ENCODE results near the gene LPP. TPM values are rescaled to one million over a fixed set of nuclear protein-coding genes. Genes with fewer than 3 reads are reported as not detected.

The LPP gene
- total RNA-seq, 1 experiment from 2014 or later = 54.0 TPM

GRCh38 chr3:188220988-188221818 is 67.2 kb downstream of the LPP start:
- CTCF ChIA-PET = no interaction called here
- H3K27me3 ChIP-seq (ENCODE audit: insufficient read depth, low read length) = no peaks in the 10 kb centered on the region
- no peaks in the 10 kb centered on the region for H3K4me1 ChIP-seq (ENCODE audit: control insufficient read depth in 1 of 2, insufficient read depth in 2 of 2, low read length in 2 of 2)
- no peaks in the 10 kb centered on the region for H3K9me3 ChIP-seq (ENCODE audit: control insufficient read depth in 1 of 2, insufficient read depth in 1 of 2, low read depth in 1 of 2, low read length in 2 of 2)
- H3K36me3 ChIP-seq (ENCODE audit: control insufficient read depth in 1 of 2, insufficient read depth in 2 of 2, low read length in 2 of 2) = no peaks in the 10 kb centered on the region
- POLR2A ChIA-PET = no interaction called here
- H3K9me2 ChIP-seq (ENCODE audit: insufficient read depth) = no peaks in the 10 kb centered on the region
- DNase-seq (ENCODE audit: low read depth, low spot score) (no peak), ATAC-seq (no peak)
- H3K27ac ChIP-seq (ENCODE audit: low read depth, low read length) = no peak overlapping the region
- no peak overlapping the region for H3K4me3 ChIP-seq (replicated peaks in 1 of 2; ENCODE audit: low read depth in 1 of 2, low read length in 2 of 2)
- H3K79me2 ChIP-seq (ENCODE audit: insufficient read depth, low read length) = no peaks in the 10 kb centered on the region; the same call in 1 of the 2 replicates
- TF ChIP-seq JUND (IDR thresholded peaks at IDR 0.05) (no peak), CEBPB (IDR thresholded peaks at IDR 0.05; ENCODE audit: low read depth) (no peak), ELF1 (IDR thresholded peaks at IDR 0.05; ENCODE audit: borderline replicate concordance, low read depth) (no peak), RAD21 (IDR thresholded peaks at IDR 0.05; ENCODE audit: low read depth) (no peak), SIN3A (IDR thresholded peaks at IDR 0.05; ENCODE audit: low read depth) (no peak), EZH2phosphoT487 (IDR thresholded peaks at IDR 0.05; ENCODE audit: borderline replicate concordance) (no peak), SP1 (IDR thresholded peaks at IDR 0.05; ENCODE audit: low read depth) (no peak), CBX3 (IDR thresholded peaks at IDR 0.05; ENCODE audit: low read depth) (no peak), ZBTB33 (IDR thresholded peaks at IDR 0.05; ENCODE audit: extremely low read depth, insufficient replicate concordance, low read length) (no peak), ATF3 (IDR thresholded peaks at IDR 0.05) (no peak), POLR2A (IDR thresholded peaks at IDR 0.05; ENCODE audit: borderline replicate concordance, extremely low read depth, insufficient read depth, insufficient read length) (no peak), EGR1 (IDR thresholded peaks at IDR 0.05; ENCODE audit: low read depth) (no peak), POLR2AphosphoS5 (IDR thresholded peaks at IDR 0.05; ENCODE audit: low read depth, low read length) (no peak), ZFX (IDR thresholded peaks at IDR 0.05) (no peak), TCF7L2 (IDR thresholded peaks at IDR 0.05; ENCODE audit: borderline replicate concordance, extremely low read depth, insufficient read depth, insufficient read length) (no peak), EZH2 (IDR thresholded peaks at IDR 0.05) (no peak)
- TF ChIP-seq, protein P1, sequence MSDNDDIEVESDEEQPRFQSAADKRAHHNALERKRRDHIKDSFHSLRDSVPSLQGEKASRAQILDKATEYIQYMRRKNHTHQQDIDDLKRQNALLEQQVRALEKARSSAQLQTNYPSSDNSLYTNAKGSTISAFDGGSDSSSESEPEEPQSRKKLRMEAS (IDR thresholded peaks at IDR 0.05) = no peak
- TF ChIP-seq, protein P2, sequence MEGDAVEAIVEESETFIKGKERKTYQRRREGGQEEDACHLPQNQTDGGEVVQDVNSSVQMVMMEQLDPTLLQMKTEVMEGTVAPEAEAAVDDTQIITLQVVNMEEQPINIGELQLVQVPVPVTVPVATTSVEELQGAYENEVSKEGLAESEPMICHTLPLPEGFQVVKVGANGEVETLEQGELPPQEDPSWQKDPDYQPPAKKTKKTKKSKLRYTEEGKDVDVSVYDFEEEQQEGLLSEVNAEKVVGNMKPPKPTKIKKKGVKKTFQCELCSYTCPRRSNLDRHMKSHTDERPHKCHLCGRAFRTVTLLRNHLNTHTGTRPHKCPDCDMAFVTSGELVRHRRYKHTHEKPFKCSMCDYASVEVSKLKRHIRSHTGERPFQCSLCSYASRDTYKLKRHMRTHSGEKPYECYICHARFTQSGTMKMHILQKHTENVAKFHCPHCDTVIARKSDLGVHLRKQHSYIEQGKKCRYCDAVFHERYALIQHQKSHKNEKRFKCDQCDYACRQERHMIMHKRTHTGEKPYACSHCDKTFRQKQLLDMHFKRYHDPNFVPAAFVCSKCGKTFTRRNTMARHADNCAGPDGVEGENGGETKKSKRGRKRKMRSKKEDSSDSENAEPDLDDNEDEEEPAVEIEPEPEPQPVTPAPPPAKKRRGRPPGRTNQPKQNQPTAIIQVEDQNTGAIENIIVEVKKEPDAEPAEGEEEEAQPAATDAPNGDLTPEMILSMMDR (IDR thresholded peaks at IDR 0.05 in 2 of 3, conservative IDR thresholded peaks at IDR 0.05 in 1 of 3; ENCODE audit: borderline replicate concordance in 1 of 3, insufficient read depth in 1 of 3, low read depth in 2 of 3, low read length in 2 of 3) = no peak
- BruUV-seq (replicated peaks) = no TSS peak
- no peak overlapping the region for H3K4me2 ChIP-seq (ENCODE audit: low read length)
- H3K9ac ChIP-seq (ENCODE audit: low read length) = no peak overlapping the region
- RAD21 ChIA-PET (ENCODE audit: low non-redundant PET in 1 of 2, low total read pairs in 2 of 2, uncharacterized antibody in 2 of 2, unreplicated experiment in 2 of 2) = no interaction called here
- intact Hi-C loops (cut with micrococcal nuclease) = no loop called here
- no peaks in the 10 kb centered on the region for H4K20me1 ChIP-seq (ENCODE audit: insufficient read depth)
- no peak overlapping the region for H2AFZ ChIP-seq (ENCODE audit: low read depth, low read length, poor library complexity, severe bottlenecking)
